HFFc6 (cell line): Measurements from ENCODE around the gene SLIT1. TPM values are rescaled to one million over a fixed set of nuclear protein-coding genes. Genes with fewer than 3 reads are reported as not detected.

ENCODE experiments used
- DNase-seq: peaks from one replicate; pipeline ENCODE4 v3.0.0-alpha.2; 2018
- H3K27ac Mint-ChIP-seq: 2 replicates; pipeline ENCODE4 v1.8.0; 2020; ENCODE audit warnings: mild to moderate bottlenecking, mixed read lengths
- H3K27me3 Mint-ChIP-seq: 2 replicates; pipeline ENCODE4 v1.8.0; 2021; ENCODE audit warnings: mild to moderate bottlenecking, moderate library complexity, mixed read lengths; ENCODE audit not compliant: insufficient read depth
- H3K36me3 Mint-ChIP-seq: 2 replicates; pipeline ENCODE4 v1.8.0; 2021; ENCODE audit warnings: low read depth, mixed read lengths
- H3K4me1 Mint-ChIP-seq: 2 replicates; pipeline ENCODE4 v1.8.0; 2020; ENCODE audit warnings: low read depth, mixed read lengths
- H3K4me3 Mint-ChIP-seq: 2 replicates; pipeline ENCODE4 v1.8.0; 2020; ENCODE audit warnings: mild to moderate bottlenecking, moderate library complexity, mixed read lengths
- H3K9me3 Mint-ChIP-seq: 2 replicates; pipeline ENCODE4 v1.8.0; 2020; ENCODE audit warnings: mild to moderate bottlenecking, mixed read lengths
- total RNA-seq, 6 experiments: library from RNA; stranded (reverse); fragmentation: NEBNext Ultra II Directional; extraction: Animal tissue kit (Norgen Biotek cat#: 25700); gene quantifications; 2 replicates in 1 of 6; 3 replicates in 5 of 6; pipeline ENCODE4 v1.2.3, GENCODE V29; 2021
- TF ChIP-seq, protein P1 (sequence below): fragments of 200-600 bp; sonication (generic); IDR thresholded peaks from 2 replicates; pipeline ENCODE4 v1.5.0; 2021; ENCODE audit warnings: antibody characterized with exemption, mild to moderate bottlenecking

SLIT1 gene
- total RNA-seq, 6 experiments from 2014 or later = 0.05 TPM; not detected in 5

DNA sequence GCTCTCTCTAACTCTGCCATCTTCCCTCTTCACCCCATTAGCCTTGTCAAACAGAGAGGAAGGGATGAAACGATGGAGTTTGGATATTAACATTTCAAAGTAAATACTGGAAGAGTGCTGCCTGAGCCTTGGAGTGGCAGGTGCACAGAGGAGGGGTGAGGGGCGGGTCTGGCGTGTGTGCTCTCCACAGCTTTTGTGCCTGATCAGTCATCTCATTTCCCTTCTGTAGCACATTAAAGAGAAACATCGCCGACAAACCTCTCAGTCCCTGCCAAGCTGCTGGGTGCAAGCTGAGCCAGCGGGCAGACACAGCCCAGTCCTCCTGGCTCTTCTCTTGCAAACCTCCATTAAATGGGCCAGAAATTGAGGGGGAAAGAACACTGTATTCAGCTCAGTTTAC lies 76.2 kb downstream of the SLIT1 start:
- Mint-ChIP-seq H3K4me1 (no peaks in the 10 kb centered on the region), H3K36me3 (no peaks in the 10 kb centered on the region), H3K9me3 (no peaks in the 10 kb centered on the region), H3K4me3 (no peak overlapping the region), H3K27me3 (peaks cover 59% of the 10 kb centered on the region), H3K27ac (no peak overlapping the region)
- no peak for DNase-seq
- TF ChIP-seq, protein P1, sequence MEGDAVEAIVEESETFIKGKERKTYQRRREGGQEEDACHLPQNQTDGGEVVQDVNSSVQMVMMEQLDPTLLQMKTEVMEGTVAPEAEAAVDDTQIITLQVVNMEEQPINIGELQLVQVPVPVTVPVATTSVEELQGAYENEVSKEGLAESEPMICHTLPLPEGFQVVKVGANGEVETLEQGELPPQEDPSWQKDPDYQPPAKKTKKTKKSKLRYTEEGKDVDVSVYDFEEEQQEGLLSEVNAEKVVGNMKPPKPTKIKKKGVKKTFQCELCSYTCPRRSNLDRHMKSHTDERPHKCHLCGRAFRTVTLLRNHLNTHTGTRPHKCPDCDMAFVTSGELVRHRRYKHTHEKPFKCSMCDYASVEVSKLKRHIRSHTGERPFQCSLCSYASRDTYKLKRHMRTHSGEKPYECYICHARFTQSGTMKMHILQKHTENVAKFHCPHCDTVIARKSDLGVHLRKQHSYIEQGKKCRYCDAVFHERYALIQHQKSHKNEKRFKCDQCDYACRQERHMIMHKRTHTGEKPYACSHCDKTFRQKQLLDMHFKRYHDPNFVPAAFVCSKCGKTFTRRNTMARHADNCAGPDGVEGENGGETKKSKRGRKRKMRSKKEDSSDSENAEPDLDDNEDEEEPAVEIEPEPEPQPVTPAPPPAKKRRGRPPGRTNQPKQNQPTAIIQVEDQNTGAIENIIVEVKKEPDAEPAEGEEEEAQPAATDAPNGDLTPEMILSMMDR = no peak

DNA sequence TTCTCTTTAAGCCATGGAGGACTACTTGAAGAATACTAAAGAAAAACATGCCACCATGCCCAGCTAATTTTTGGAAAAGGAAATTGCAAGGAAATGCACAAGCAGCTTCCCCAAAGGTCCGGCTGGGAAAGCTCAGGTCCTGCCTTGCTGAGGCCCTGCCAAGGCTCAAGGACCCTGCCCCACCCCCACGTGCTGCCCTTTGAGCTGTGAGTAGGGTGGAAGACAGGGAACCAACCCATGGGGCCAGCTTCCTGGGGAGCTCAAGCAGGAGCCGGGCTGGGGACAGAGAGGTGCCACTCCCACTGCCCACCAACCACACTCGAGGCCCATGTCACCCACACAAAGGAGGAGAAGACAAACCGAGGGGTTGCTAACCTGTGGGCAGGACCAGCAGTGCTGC lies 78.2 kb downstream of the SLIT1 start:
- H3K4me1 Mint-ChIP-seq = no peaks in the 10 kb centered on the region
- H3K4me3 Mint-ChIP-seq = no peak overlapping the region
- TF ChIP-seq, protein P1 = no peak
- DNase-seq = no peak
- H3K27ac Mint-ChIP-seq = no peak overlapping the region
- H3K27me3 Mint-ChIP-seq = peaks cover 64% of the 10 kb centered on the region
- H3K9me3 Mint-ChIP-seq = no peaks in the 10 kb centered on the region
- H3K36me3 Mint-ChIP-seq = no peaks in the 10 kb centered on the region

DNA sequence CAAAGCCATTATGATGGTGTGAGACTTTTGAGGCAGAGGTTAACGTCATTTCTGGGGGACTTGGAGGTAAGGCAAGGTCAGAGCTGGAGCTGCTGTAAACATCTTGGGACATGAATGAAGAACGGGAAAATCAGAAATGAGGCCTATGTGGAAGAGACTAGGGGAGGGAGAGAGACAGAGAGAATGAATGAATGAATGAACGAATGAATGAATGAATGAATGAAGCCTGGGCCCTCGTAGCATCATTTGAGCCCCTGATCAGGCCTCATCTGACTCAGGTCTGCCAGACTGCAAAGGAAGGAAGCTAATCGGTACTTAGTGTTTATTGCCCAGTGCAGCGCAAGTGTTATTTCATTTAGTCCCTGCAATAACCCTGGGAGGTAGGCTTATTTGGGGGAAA lies 79.6 kb downstream of the SLIT1 start:
- no peaks in the 10 kb centered on the region for H3K36me3 Mint-ChIP-seq
- no peak overlapping the region for H3K4me3 Mint-ChIP-seq
- no peak for DNase-seq
- no peaks in the 10 kb centered on the region for H3K4me1 Mint-ChIP-seq
- TF ChIP-seq, protein P1 = no peak
- H3K27me3 Mint-ChIP-seq = peaks cover 60% of the 10 kb centered on the region
- no peak overlapping the region for H3K27ac Mint-ChIP-seq
- H3K9me3 Mint-ChIP-seq = no peaks in the 10 kb centered on the region

DNA sequence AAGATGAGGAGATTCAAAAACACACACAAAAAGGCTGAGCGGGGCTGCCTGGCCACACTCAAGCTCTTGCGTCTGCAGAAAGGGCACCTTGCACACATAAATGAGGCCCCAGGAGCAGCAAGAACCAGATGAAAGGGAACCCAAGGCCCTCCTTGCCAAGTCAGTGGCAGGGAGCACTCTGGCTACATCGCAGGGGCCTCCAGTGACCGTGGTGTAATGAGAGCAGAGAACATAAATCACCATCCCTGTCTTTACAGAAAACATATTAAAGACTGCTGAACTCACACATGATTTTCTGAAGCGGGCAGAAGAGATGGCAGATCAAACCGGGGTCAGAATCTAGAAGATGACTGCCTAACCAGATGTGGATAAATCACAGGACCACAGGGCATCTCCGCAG lies 80.5 kb downstream of the SLIT1 start:
- Mint-ChIP-seq H3K9me3 (no peaks in the 10 kb centered on the region), H3K4me1 (no peaks in the 10 kb centered on the region), H3K27me3 (peaks cover 60% of the 10 kb centered on the region), H3K36me3 (no peaks in the 10 kb centered on the region), H3K4me3 (no peak overlapping the region), H3K27ac (no peak overlapping the region)
- TF ChIP-seq, protein P1 = no peak
- DNase-seq = no peak

DNA sequence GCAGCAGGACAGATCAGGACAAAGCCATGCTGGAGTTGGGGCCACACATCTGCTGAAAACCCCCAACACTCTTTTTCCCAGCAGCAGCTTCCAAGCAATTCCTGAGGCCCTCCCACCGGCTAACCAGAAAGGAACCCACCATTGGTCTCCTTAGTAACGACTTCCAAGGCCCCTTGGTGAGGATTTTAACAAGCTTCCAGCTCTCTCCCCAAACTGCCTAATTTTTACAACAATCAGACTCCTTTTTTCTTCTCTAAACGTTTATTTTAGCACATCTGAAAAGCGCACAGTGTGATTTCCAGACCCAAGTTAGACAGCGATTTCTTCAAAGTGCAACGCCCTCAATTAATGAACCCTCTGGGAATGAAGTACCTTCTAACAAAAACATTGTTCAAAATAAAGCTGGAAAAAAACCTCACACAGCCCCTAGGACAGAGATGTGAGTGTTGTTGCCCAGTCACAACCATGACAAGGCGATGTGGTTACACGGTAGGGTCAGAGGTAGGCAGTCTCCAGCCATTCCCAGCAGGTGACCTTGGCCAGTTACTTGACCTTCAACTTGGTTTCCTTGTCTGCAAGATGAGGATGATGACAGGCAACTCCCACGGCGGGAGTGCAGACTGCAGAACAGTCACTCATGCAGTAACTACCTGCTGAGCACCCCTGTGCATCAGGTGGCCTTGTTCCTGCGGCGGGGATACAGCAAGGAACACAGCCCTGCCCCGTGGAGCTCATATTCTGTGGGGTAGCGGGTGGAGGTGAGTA lies 82.3 kb downstream of the SLIT1 start:
- H3K9me3 Mint-ChIP-seq = no peaks in the 10 kb centered on the region
- H3K27me3 Mint-ChIP-seq = peaks cover 59% of the 10 kb centered on the region
- no peaks in the 10 kb centered on the region for H3K4me1 Mint-ChIP-seq
- no peak for DNase-seq
- TF ChIP-seq, protein P1 = no peak
- no peak overlapping the region for H3K4me3 Mint-ChIP-seq
- no peak overlapping the region for H3K27ac Mint-ChIP-seq
- H3K36me3 Mint-ChIP-seq = no peaks in the 10 kb centered on the region
